Pancreas (tissue), 10 donors: ENCODE data around the gene PYGL. TPM values are rescaled to one million over a fixed set of nuclear protein-coding genes. Genes with fewer than 3 reads are reported as not detected.

Source experiments
- ATAC-seq, 4 donors: fragments of 200-7000 bp; cut with Tn5 transposase; one replicate each; pipeline versions ENCODE4 v1.8.0 to v1.9.1; 2020; ENCODE audit warnings: mild to moderate bottlenecking in 4 of 4, moderate library complexity in 4 of 4
- DNase-seq, 6 donors: peaks; one replicate each; pipeline ENCODE4 v3.0.0-alpha.2; 2020
- FAIRE-seq: peaks from 2 replicates; lab custom pipeline; 2012; peaks lifted over from hg19 to GRCh38; lab: Jason Lieb, UNC
- H3K27ac ChIP-seq, 4 donors: fragments of 200-600 bp; sonication (generic); 1 replicate in 3 of 4; 2 replicates in 1 of 4; pipeline versions ENCODE4 v1.5.0 to v1.8.0; 2020
- H3K27me3 ChIP-seq, 4 donors: fragments of 200-600 bp; one replicate each; pipeline ENCODE4 v1.8.0; 2021
- H3K36me3 ChIP-seq, 3 donors: fragments of 200-600 bp; sonication (generic) in 1 of 3; one replicate each; pipeline versions ENCODE4 v1.5.0 to v1.8.0; 2020 to 2021
- H3K4me1 ChIP-seq, 3 donors: fragments of 200-600 bp; one replicate each; pipeline ENCODE4 v1.8.0; 2021
- H3K4me3 ChIP-seq, 4 donors: fragments of 200-600 bp; sonication (generic) in 2 of 4; one replicate each; pipeline versions ENCODE4 v1.5.0 to v1.8.0; 2020 to 2021
- H3K9me3 ChIP-seq, 4 donors: fragments of 200-600 bp; one replicate each; pipeline ENCODE4 v1.8.0; 2021
- CTCF ChIP-seq, 4 donors: fragments of 200-600 bp; sonication (generic) in 3 of 4; IDR thresholded peaks; one replicate each; pipeline versions ENCODE4 v1.5.0 to v1.8.0; 2021; ENCODE audit warnings: antibody characterized with exemption in 4 of 4
- WGBS, 2 donors: extraction: QIAGEN DNeasy Blood & Tissue Kit; methylation state at CpG; one replicate each; pipeline ENCODE4 v1.1.7; 2013; 5-methylcytosine and 5-hydroxymethylcytosine counted together
- intact Hi-C, 3 donors: fragments of 100-400 bp; cut with DNase I; formaldehyde crosslinking; loops; one replicate each; pipeline versions ENCODE4 v1.11.1 to v1.14.2; 2022
- polyA plus RNA-seq, 2 donors: library from polyadenylated mRNA; stranded (reverse); fragments of 200-250 nt; gene quantifications; one replicate each; pipeline ENCODE4 v1.2.3, GENCODE V29; 2013
- total RNA-seq, 6 donors: library from RNA; stranded (reverse); fragmentation: NEBNext Ultra II Directional in 4 of 6; extraction: Animal tissue kit (Norgen Biotek cat#: 25700) in 4 of 6; gene quantifications; one replicate each; pipeline versions ENCODE4 v1.2.1 to v1.2.4, GENCODE V29; 2021 to 2023
- donor health status: healthy with polysubstance abuse.
- donor health status: DM: no; HTN: no; CAD: no; lungs with moderate emphysema.
- donor health status: DM: no; HTN: no; CAD: no.
- donor health status: control.
- donor health status: control.
- donor health status: Bipolar disorder and iron deficiency.
- donor health status: DM: yes; HTN: yes; CAD: no.
- donor health status: DM: no; HTN: no; CAD: no.
- donor health status: DM: no; HTN: no; CAD: no.
- donor health status: DM: yes; HTN: yes; CAD: no.

Gene PYGL
- total and polyA plus RNA-seq, 8 donors, result 2.6 to 17.8 (median 5.4) TPM

- Histone ChIP-seq H3K27ac (no peak overlapping the region), H3K9me3 (no peaks in the 10 kb centered on the region), H3K4me3 (no peak overlapping the region), H3K27me3 (no peaks in the 10 kb centered on the region), H3K36me3 (no peaks in the 10 kb centered on the region), H3K4me1 (no peaks in the 10 kb centered on the region)
- peak in 3 of 4 donors; percentile 71 to 87 (median 73) for ATAC-seq
- no peak for DNase-seq
- 71 to 82% methylated on average over 5 of the region's 5 CpGs for WGBS, 2 donors
- no peak for FAIRE-seq
- TF ChIP-seq CTCF (IDR thresholded peaks at IDR 0.05), result no peak
- intact Hi-C loops, result loop anchor here in 1 of 3 donors (5.0 kb wide), 1 partner anchor 267 kb away; no protein-coding TSS in a partner anchor
Measured at GRCh38 chr14:50955373-50956043, 11.2 kb upstream of the PYGL start.

- ATAC-seq (peak; percentile 67 to 92 (median 86)), DNase-seq (no peak), FAIRE-seq (peak; percentile 23)
- H3K9me3 ChIP-seq, result no peaks in the 10 kb centered on the region
- H3K27ac ChIP-seq, result no peak overlapping the region
- no peaks in the 10 kb centered on the region for H3K36me3 ChIP-seq
- intact Hi-C loops, result loop anchor here in 1 of 3 donors (5.0 kb wide), 1 partner anchor 267 kb away; no protein-coding TSS in a partner anchor
- H3K4me3 ChIP-seq, result no peak overlapping the region
- 23 to 27% methylated on average over 1 of the region's 1 CpG for WGBS, 2 donors
- no peaks in the 10 kb centered on the region for H3K27me3 ChIP-seq
- peak in 3 of 4 donors; percentile 19 to 48 (median 41) for TF ChIP-seq CTCF (IDR thresholded peaks at IDR 0.05)
- no peaks in the 10 kb centered on the region for H3K4me1 ChIP-seq
Measured at GRCh38 chr14:50954811-50955372, 10.6 kb upstream of the PYGL start.

- H3K36me3 ChIP-seq, result no peaks in the 10 kb centered on the region
- H3K4me3 ChIP-seq, result no peak overlapping the region
- WGBS, 2 donors, result 76 to 83% methylated on average over 1 of the region's 1 CpG
- ATAC-seq (no peak), FAIRE-seq (no peak), DNase-seq (no peak)
- H3K27me3 ChIP-seq, result no peaks in the 10 kb centered on the region
- TF ChIP-seq CTCF (IDR thresholded peaks at IDR 0.05), result no peak
- no peak overlapping the region for H3K27ac ChIP-seq
- H3K9me3 ChIP-seq, result no peaks in the 10 kb centered on the region
- H3K4me1 ChIP-seq, result no peaks in the 10 kb centered on the region
- intact Hi-C loops, result no loop called here
Measured at GRCh38 chr14:50953502-50953901, 9.2 kb upstream of the PYGL start.

GRCh38 chr14:50951032-50951431 lies 6.7 kb upstream of the PYGL start:
- intact Hi-C loops, result no loop called here

More at GRCh38 chr14:50951032-50951431, 6.7 kb upstream of the PYGL start:
- no peak for DNase-seq
- no peak for TF ChIP-seq CTCF (IDR thresholded peaks at IDR 0.05)
- no peak for FAIRE-seq
- peak in 1 of 4 donors; percentile 32 for ATAC-seq
- H3K36me3 ChIP-seq, result no peaks in the 10 kb centered on the region
- no peak overlapping the region for H3K27ac ChIP-seq
- H3K9me3 ChIP-seq, result no peaks in the 10 kb centered on the region
- WGBS, 2 donors, result 89 to 95% methylated on average over 6 of the region's 6 CpGs
- H3K4me3 ChIP-seq, result no peak overlapping the region
- H3K4me1 ChIP-seq, result no peaks in the 10 kb centered on the region
- no peaks in the 10 kb centered on the region for H3K27me3 ChIP-seq
